Central memory CD8-positive, alpha-beta T cell (primary cell): ENCODE data around the gene SHANK1.

Source experiments
- ATAC-seq: fragments of 150-1000 bp; cut with Tn5 transposase; replicated peaks from 2 replicates; pipeline ENCODE4 v1.10.0; 2022; ENCODE audit warnings: mild to moderate bottlenecking, moderate FRiP score, moderate number of reproducible peaks; ENCODE audit not compliant: poor library complexity, severe bottlenecking; ENCODE audit errors: extremely low read depth
- DNase-seq, 2 donors: peaks; one replicate each; pipeline ENCODE4 v3.0.0; 2021; ENCODE audit warnings: low spot score in 2 of 2
- H3K27ac Mint-ChIP-seq: one replicate; pipeline ENCODE4 v1.8.0; 2022; ENCODE audit warnings: low read depth, mild to moderate bottlenecking, moderate library complexity, mixed read lengths
- H3K27me3 Mint-ChIP-seq: one replicate; pipeline ENCODE4 v1.8.0; 2022; ENCODE audit warnings: mixed read lengths
- H3K36me3 Mint-ChIP-seq: one replicate; pipeline ENCODE4 v1.8.0; 2022; ENCODE audit warnings: mild to moderate bottlenecking, moderate library complexity, mixed read lengths; ENCODE audit not compliant: insufficient read depth
- H3K4me1 Mint-ChIP-seq: one replicate; pipeline ENCODE4 v1.8.0; 2022; ENCODE audit warnings: mixed read lengths
- H3K4me3 Mint-ChIP-seq: one replicate; pipeline ENCODE4 v1.8.0; 2022; ENCODE audit warnings: mild to moderate bottlenecking, moderate library complexity, mixed read lengths
- H3K9me3 Mint-ChIP-seq: one replicate; pipeline ENCODE4 v1.8.0; 2022; ENCODE audit warnings: mixed read lengths

SHANK1 gene

GRCh38 chr19:50703915-50704796, 15.4 kb downstream of the SHANK1 start:
- no peak for ATAC-seq
- no peak overlapping the region for H3K4me3 Mint-ChIP-seq
- H3K27ac Mint-ChIP-seq, result no peak overlapping the region
- no peaks in the 10 kb centered on the region for H3K36me3 Mint-ChIP-seq
- H3K4me1 Mint-ChIP-seq, result no peaks in the 10 kb centered on the region
- DNase-seq, result no peak
- peaks cover 56% of the 10 kb centered on the region for H3K27me3 Mint-ChIP-seq
- no peaks in the 10 kb centered on the region for H3K9me3 Mint-ChIP-seq

- DNase-seq (no peak), ATAC-seq (no peak)
- no peaks in the 10 kb centered on the region for H3K36me3 Mint-ChIP-seq
- H3K9me3 Mint-ChIP-seq, result no peaks in the 10 kb centered on the region
- no peak overlapping the region for H3K4me3 Mint-ChIP-seq
- peaks cover 66% of the 10 kb centered on the region for H3K27me3 Mint-ChIP-seq
- no peak overlapping the region for H3K27ac Mint-ChIP-seq
- H3K4me1 Mint-ChIP-seq, result no peaks in the 10 kb centered on the region
Measured at GRCh38 chr19:50702871-50703829, 16.5 kb downstream of the SHANK1 start.

GRCh38 chr19:50702158-50702870, 17.3 kb downstream of the SHANK1 start:
- Mint-ChIP-seq H3K4me1 (no peaks in the 10 kb centered on the region), H3K27me3 (peaks cover 75% of the 10 kb centered on the region), H3K36me3 (no peaks in the 10 kb centered on the region), H3K9me3 (no peaks in the 10 kb centered on the region), H3K4me3 (no peak overlapping the region), H3K27ac (no peak overlapping the region)
- ATAC-seq (no peak), DNase-seq (no peak)

GRCh38 chr19:50701367-50701985, 18.1 kb downstream of the SHANK1 start:
- no peak overlapping the region for H3K4me3 Mint-ChIP-seq
- H3K27ac Mint-ChIP-seq, result no peak overlapping the region
- H3K27me3 Mint-ChIP-seq, result peaks cover 78% of the 10 kb centered on the region
- no peaks in the 10 kb centered on the region for H3K4me1 Mint-ChIP-seq
- ATAC-seq, result no peak
- peaks cover 2% of the 10 kb centered on the region for H3K36me3 Mint-ChIP-seq
- DNase-seq, result no peak
- H3K9me3 Mint-ChIP-seq, result no peaks in the 10 kb centered on the region

- DNase-seq, result no peak
- Mint-ChIP-seq H3K27me3 (peaks cover 70% of the 10 kb centered on the region), H3K9me3 (no peaks in the 10 kb centered on the region), H3K4me1 (no peaks in the 10 kb centered on the region), H3K4me3 (no peak overlapping the region), H3K27ac (no peak overlapping the region), H3K36me3 (peaks cover 2% of the 10 kb centered on the region)
- no peak for ATAC-seq
Measured at GRCh38 chr19:50697414-50698124, 22.0 kb downstream of the SHANK1 start.

GRCh38 chr19:50696094-50696483, 23.5 kb downstream of the SHANK1 start:
- DNase-seq (no peak), ATAC-seq (no peak)
- Mint-ChIP-seq H3K27me3 (peaks cover 85% of the 10 kb centered on the region), H3K27ac (no peak overlapping the region), H3K9me3 (no peaks in the 10 kb centered on the region), H3K36me3 (peaks cover 5% of the 10 kb centered on the region), H3K4me1 (no peaks in the 10 kb centered on the region), H3K4me3 (no peak overlapping the region)

GRCh38 chr19:50695251-50696093, 24.1 kb downstream of the SHANK1 start:
- Mint-ChIP-seq H3K4me1 (no peaks in the 10 kb centered on the region), H3K27ac (no peak overlapping the region), H3K27me3 (peaks cover 86% of the 10 kb centered on the region), H3K9me3 (no peaks in the 10 kb centered on the region), H3K4me3 (no peak overlapping the region), H3K36me3 (peaks cover 5% of the 10 kb centered on the region)
- ATAC-seq (no peak), DNase-seq (no peak)

- DNase-seq, result no peak
- Mint-ChIP-seq H3K36me3 (peaks cover 5% of the 10 kb centered on the region), H3K4me3 (no peak overlapping the region), H3K4me1 (no peaks in the 10 kb centered on the region), H3K27me3 (peaks cover 85% of the 10 kb centered on the region), H3K27ac (no peak overlapping the region), H3K9me3 (no peaks in the 10 kb centered on the region)
- no peak for ATAC-seq
Measured at GRCh38 chr19:50694815-50695145, 24.8 kb downstream of the SHANK1 start.

- no peak overlapping the region for H3K4me3 Mint-ChIP-seq
- no peak for DNase-seq
- H3K4me1 Mint-ChIP-seq, result no peaks in the 10 kb centered on the region
- peaks cover 80% of the 10 kb centered on the region for H3K27me3 Mint-ChIP-seq
- H3K27ac Mint-ChIP-seq, result no peak overlapping the region
- H3K36me3 Mint-ChIP-seq, result peaks cover 5% of the 10 kb centered on the region
- ATAC-seq, result no peak
- no peaks in the 10 kb centered on the region for H3K9me3 Mint-ChIP-seq
Measured at GRCh38 chr19:50693064-50693975, 26.3 kb downstream of the SHANK1 start.

GRCh38 chr19:50690439-50690838, 29.2 kb downstream of the SHANK1 start:
- DNase-seq, result no peak
- Mint-ChIP-seq H3K4me1 (no peaks in the 10 kb centered on the region), H3K9me3 (no peaks in the 10 kb centered on the region), H3K4me3 (no peak overlapping the region), H3K36me3 (peaks cover 6% of the 10 kb centered on the region), H3K27ac (no peak overlapping the region), H3K27me3 (peaks cover 65% of the 10 kb centered on the region)
- ATAC-seq, result no peak
